Esophagus squamous epithelium (tissue), 5 donors: Measurements from ENCODE around the gene TUBA1B. TPM values are rescaled to one million over a fixed set of nuclear protein-coding genes. Genes with fewer than 3 reads are reported as not detected.

ENCODE experiments used
- DNase-seq: peaks from one replicate; lab custom pipeline; 2025; lab: John Stamatoyannopoulos, UW
- H3K27ac ChIP-seq, 4 donors: fragments of 200-600 bp; sonication (generic); one replicate each; pipeline ENCODE4 v1.5.1; 2016 to 2019; ENCODE audit warnings: mild to moderate bottlenecking in 1 of 4
- H3K27me3 ChIP-seq, 4 donors: fragments of 200-600 bp; sonication (generic); 1 replicate in 3 of 4; 2 replicates in 1 of 4; pipeline versions ENCODE4 v1.5.1 to v1.6.0; 2017 to 2021; ENCODE audit warnings: antibody characterized with exemption in 1 of 4
- H3K36me3 ChIP-seq, 3 donors: fragments of 200-600 bp; sonication (generic); one replicate each; pipeline ENCODE4 v1.5.1; 2016 to 2019
- H3K4me1 ChIP-seq, 3 donors: fragments of 200-600 bp; sonication (generic); one replicate each; pipeline ENCODE4 v1.5.1; 2017 to 2019
- H3K4me3 ChIP-seq, 4 donors: fragments of 200-600 bp; sonication (generic); 1 replicate in 3 of 4; 2 replicates in 1 of 4; pipeline ENCODE4 v1.5.1; 2016 to 2019; ENCODE audit warnings: mild to moderate bottlenecking in 2 of 4, moderate library complexity in 1 of 4
- H3K9me3 ChIP-seq, 3 donors: fragments of 200-600 bp; sonication (generic); one replicate each; pipeline ENCODE4 v1.5.1; 2016 to 2019
- POLR2A ChIP-seq, 4 donors: fragments of 450-650 bp; IDR thresholded peaks; one replicate each; pipeline ENCODE4 v1.6.1; 2017; ENCODE audit warnings: antibody characterized with exemption in 4 of 4, mild to moderate bottlenecking in 4 of 4, moderate library complexity in 3 of 4
- WGBS, 2 donors: methylation state at CpG; one replicate each; pipeline ENCODE4 v1.1.5; 2018; 5-methylcytosine and 5-hydroxymethylcytosine counted together
- intact Hi-C: fragments of 100-400 bp; cut with DNase I; formaldehyde crosslinking; loops from one replicate; pipeline ENCODE4 v1.15.0; 2022
- small RNA-seq, 4 donors: library from RNA; depleted of rRNA; stranded (forward); fragments of <200 nt; gene quantifications; one replicate each; pipeline ENCODE3, GENCODE V24; 2016
- total RNA-seq, 4 donors: library from RNA; depleted of rRNA; stranded (reverse); fragments of >200 nt; gene quantifications; one replicate each; pipeline ENCODE4 v1.1.0, GENCODE V29; 2016
- TF ChIP-seq, protein P1 (sequence below), 6 experiments: fragments of 450-650 bp in 4 of 6; fragments of 200-600 bp in 2 of 6; sonication (generic) in 2 of 6; IDR thresholded peaks; one replicate each; pipeline ENCODE4 v1.5.1; 2016 to 2019; ENCODE audit warnings: antibody characterized with exemption in 6 of 6, mild to moderate bottlenecking in 4 of 6, moderate library complexity in 4 of 6
- donor health status: DM: yes; HTN: yes; CAD: no.

The TUBA1B gene
- total RNA-seq, 4 donors from 2014 or later: 414 to 957 (median 699) TPM

DNA sequence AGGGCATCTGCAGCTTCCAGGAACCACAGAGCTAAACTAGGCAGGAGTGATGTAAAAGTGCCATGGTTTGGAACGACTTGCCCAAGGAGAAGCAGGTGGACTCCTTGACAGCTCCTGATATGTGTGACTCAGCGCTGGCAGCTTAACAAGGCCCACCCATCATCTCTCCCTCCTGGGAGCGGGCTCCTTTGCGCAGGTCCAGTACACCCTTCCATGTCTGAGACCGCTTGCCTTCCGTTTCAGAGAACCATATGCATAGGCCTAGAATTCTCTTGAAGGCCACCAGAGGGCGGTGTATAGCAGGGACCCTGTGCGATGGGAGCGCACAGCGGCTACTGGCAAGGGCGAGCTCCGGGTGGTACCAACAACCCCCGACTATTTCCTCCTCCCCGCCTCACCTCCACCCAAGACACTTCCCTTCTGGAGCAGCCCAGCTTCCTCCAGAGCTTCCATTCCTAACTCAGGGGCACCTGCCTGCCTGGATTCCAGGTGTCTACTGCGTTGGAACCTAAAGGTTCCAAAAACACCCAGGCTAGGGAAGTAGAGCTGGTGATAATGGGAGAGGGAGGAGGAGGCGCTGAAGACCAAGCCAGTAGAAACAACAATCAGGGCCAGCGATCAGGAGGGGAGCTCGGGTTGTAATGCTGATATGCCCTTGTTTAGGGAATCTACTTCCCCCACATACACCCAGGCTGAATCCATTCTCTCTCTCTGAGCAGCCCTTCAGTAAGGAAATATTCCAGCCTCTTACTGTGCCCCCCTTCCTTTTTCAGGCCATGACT lies 42.9 kb downstream of the TUBA1B start:
- H3K36me3 ChIP-seq: no peaks in the 10 kb centered on the region
- 5 to 6% methylated on average over 10 to 15 of the region's 18 CpGs for WGBS, 2 donors
- no peaks in the 10 kb centered on the region for H3K9me3 ChIP-seq
- peak overlapping the region in 2 of 4 donors; percentile 2 to 22 for H3K27ac ChIP-seq
- no peak for TF ChIP-seq POLR2A (IDR thresholded peaks at IDR 0.05)
- TF ChIP-seq, protein P1, sequence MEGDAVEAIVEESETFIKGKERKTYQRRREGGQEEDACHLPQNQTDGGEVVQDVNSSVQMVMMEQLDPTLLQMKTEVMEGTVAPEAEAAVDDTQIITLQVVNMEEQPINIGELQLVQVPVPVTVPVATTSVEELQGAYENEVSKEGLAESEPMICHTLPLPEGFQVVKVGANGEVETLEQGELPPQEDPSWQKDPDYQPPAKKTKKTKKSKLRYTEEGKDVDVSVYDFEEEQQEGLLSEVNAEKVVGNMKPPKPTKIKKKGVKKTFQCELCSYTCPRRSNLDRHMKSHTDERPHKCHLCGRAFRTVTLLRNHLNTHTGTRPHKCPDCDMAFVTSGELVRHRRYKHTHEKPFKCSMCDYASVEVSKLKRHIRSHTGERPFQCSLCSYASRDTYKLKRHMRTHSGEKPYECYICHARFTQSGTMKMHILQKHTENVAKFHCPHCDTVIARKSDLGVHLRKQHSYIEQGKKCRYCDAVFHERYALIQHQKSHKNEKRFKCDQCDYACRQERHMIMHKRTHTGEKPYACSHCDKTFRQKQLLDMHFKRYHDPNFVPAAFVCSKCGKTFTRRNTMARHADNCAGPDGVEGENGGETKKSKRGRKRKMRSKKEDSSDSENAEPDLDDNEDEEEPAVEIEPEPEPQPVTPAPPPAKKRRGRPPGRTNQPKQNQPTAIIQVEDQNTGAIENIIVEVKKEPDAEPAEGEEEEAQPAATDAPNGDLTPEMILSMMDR (IDR thresholded peaks at IDR 0.05): peak; percentile 82 to 87 (median 84)
- DNase-seq: no peak
- peak overlapping the region in 2 of 4 donors; percentile 11 to 49 for H3K4me3 ChIP-seq
- intact Hi-C loops: no loop called here
- peaks cover 27 to 57% (median 48%) of the 10 kb centered on the region in 3 donors for H3K4me1 ChIP-seq
- peaks cover 15 to 51% (median 28%) of the 10 kb centered on the region in 4 donors for H3K27me3 ChIP-seq

DNA sequence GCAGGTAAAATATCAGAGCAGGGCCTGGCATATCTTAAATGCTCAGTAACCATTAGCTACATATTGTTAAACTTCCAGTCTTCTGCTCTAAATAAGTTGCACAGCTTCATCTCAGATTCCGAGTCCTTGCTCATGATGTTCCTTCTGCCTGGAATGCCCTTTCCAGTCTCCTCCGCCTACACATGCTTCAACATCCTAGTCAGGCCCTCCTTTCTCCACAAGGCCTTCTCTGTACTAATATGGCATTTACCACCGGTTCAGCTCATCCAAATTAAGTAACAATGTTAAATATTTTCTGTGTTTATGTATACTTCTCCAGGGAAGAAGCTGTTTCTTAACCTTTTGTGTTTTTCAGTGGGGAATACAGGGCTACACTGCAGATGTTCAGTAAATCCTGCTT lies 45.1 kb downstream of the TUBA1B start:
- TF ChIP-seq, protein P1 (IDR thresholded peaks at IDR 0.05): no peak
- no peak for TF ChIP-seq POLR2A (IDR thresholded peaks at IDR 0.05)
- peaks cover 13 to 29% (median 15%) of the 10 kb centered on the region in 4 donors for H3K27me3 ChIP-seq
- no peaks in the 10 kb centered on the region for H3K9me3 ChIP-seq
- no peak for DNase-seq
- peaks cover 14 to 36% (median 30%) of the 10 kb centered on the region in 3 donors for H3K4me1 ChIP-seq
- no peaks in the 10 kb centered on the region for H3K36me3 ChIP-seq
- 63 to 64% methylated on average over 3 of the region's 3 CpGs for WGBS, 2 donors
- intact Hi-C loops: no loop called here
- no peak overlapping the region for H3K4me3 ChIP-seq
- H3K27ac ChIP-seq: peak overlapping the region in 1 of 4 donors; percentile 42

DNA sequence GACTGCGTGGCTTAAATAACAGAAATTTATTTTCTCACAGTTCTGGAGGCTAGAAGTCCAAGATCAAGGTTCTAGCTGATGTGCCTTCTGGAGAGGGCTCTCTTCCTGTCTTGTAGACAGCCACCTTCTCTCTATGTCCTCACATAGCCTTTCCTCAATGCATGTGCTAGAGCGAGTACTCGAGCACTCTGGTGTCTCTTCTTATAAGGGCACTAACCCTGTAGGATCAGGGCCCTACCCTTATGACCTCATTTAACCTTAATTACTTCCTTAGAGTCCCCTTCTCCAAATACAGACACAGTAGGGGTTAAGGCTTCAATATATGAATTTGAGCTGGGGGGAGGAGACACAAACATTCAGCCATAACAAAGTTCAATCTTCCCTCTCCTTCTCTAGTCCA lies 46.8 kb downstream of the TUBA1B start:
- intact Hi-C loops: no loop called here
- Histone ChIP-seq H3K4me1 (peaks cover 4 to 19% (median 13%) of the 10 kb centered on the region in 3 donors), H3K36me3 (no peaks in the 10 kb centered on the region), H3K27me3 (peaks cover under 1 to 12% (median 7%) of the 10 kb centered on the region in 4 donors), H3K27ac (no peak overlapping the region), H3K9me3 (no peaks in the 10 kb centered on the region), H3K4me3 (no peak overlapping the region)
- no peak for TF ChIP-seq POLR2A (IDR thresholded peaks at IDR 0.05)
- TF ChIP-seq, protein P1 (IDR thresholded peaks at IDR 0.05): no peak
- 92 to 93% methylated on average over 3 of the region's 3 CpGs for WGBS, 2 donors
- DNase-seq: no peak

DNA sequence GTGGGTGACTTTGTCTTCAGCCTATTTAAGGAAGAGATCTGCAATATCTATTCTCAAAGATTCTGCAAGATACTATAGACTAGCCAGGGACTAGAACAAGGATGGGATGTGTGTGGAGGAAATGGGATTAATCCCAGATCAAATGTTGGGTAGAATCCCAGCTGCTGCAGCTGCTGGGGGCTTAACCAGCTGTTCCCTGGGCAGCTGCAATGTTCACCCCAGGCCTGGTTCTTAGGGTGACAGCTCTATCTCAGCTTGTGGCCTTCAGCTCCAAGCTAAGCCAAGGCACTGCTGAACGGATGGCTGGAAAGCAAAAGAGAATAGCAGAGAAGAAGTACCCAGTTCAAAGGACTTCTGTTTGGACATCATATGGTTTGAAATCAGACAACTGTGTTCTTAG lies 51.4 kb downstream of the TUBA1B start:
- no peak for TF ChIP-seq POLR2A (IDR thresholded peaks at IDR 0.05)
- TF ChIP-seq, protein P1 (IDR thresholded peaks at IDR 0.05): no peak
- Histone ChIP-seq H3K4me1 (no peaks in the 10 kb centered on the region), H3K4me3 (no peak overlapping the region), H3K27me3 (no peaks in the 10 kb centered on the region), H3K36me3 (no peaks in the 10 kb centered on the region), H3K9me3 (no peaks in the 10 kb centered on the region), H3K27ac (no peak overlapping the region)
- intact Hi-C loops: no loop called here
- WGBS, 2 donors: 73 to 80% methylated on average over 1 of the region's 1 CpG
- DNase-seq: no peak

Small RNAs within 50 kb of the gene (small RNA-seq; reads per million reads assigned to genes)
- gene RF00019: 0 reads per million in 4 donors

Other genes starting within 250 kb of the TUBA1B start
- gene FKBP11, start 205.9 kb downstream of the TUBA1B start, total RNA-seq: 10 to 100 TPM in 3 of 4 donors, 1 to 10 TPM in 1; 9.5 to 28.6 (median 11.8) TPM
- gene ARF3, start 173.9 kb downstream of the TUBA1B start, total RNA-seq: 10 to 100 TPM; 52.2 to 76.2 (median 61.6) TPM
- gene WNT10B, start 159.7 kb downstream of the TUBA1B start, total RNA-seq: 1 to 10 TPM in 1 of 4 donors, under 1 TPM in 3; 0.19 to 6.3 (median 0.61) TPM
- under 1 TPM in 1 of 4 donors, not detected in 3; 0.41 TPM for gene WNT1, start 153.1 kb downstream of the TUBA1B start, total RNA-seq
- under 1 TPM; 0.19 to 0.40 (median 0.26) TPM for gene DDN, start 132.0 kb downstream of the TUBA1B start, total RNA-seq
- gene PRKAG1, start 112.6 kb downstream of the TUBA1B start, total RNA-seq: 10 to 100 TPM; 31.9 to 58.6 (median 47.8) TPM
- 10 to 100 TPM; 29.4 to 67.9 (median 47.9) TPM for gene KMT2D, start 70.6 kb downstream of the TUBA1B start, total RNA-seq
- under 1 TPM in 2 of 4 donors, not detected in 2; 0.23 to 0.44 TPM for gene RHEBL1, start 61.4 kb downstream of the TUBA1B start, total RNA-seq
- under 1 TPM in 3 of 4 donors, not detected in 1; 0.19 to 0.31 (median 0.21) TPM for gene DHH, start 36.6 kb downstream of the TUBA1B start, total RNA-seq
- gene LMBR1L, start 20.5 kb downstream of the TUBA1B start, total RNA-seq: 10 to 100 TPM; 13.7 to 41.8 (median 27.8) TPM
- gene TUBA1A, start 57.7 kb upstream of the TUBA1B start, total RNA-seq: 10 to 100 TPM; 14.5 to 91.0 (median 46.2) TPM
- gene TUBA1C, start 133.7 kb upstream of the TUBA1B start, total RNA-seq: 1,000 to 10,000 TPM in 1 of 4 donors, 100 to 1,000 TPM in 3; 587 to 1,132 (median 718) TPM
- under 1 TPM in 1 of 4 donors, not detected in 3; 0.57 TPM for gene PRPH, start 163.8 kb upstream of the TUBA1B start, total RNA-seq
- gene TROAP, start 191.9 kb upstream of the TUBA1B start, total RNA-seq: 10 to 100 TPM in 2 of 4 donors, 1 to 10 TPM in 2; 4.6 to 17.5 (median 8.8) TPM
- not detected for gene C1QL4, start 205.8 kb upstream of the TUBA1B start, total RNA-seq
- under 1 TPM in 2 of 4 donors, not detected in 2; 0.18 to 0.53 TPM for gene DNAJC22, start 215.5 kb upstream of the TUBA1B start, total RNA-seq
- gene SPATS2, start 236.1 kb upstream of the TUBA1B start, total RNA-seq: 1 to 10 TPM; 4.8 to 9.8 (median 8.5) TPM